ENCODE measurements around the gene SPCS1. TPM values are rescaled to one million over a fixed set of nuclear protein-coding genes. Genes with fewer than 3 reads are reported as not detected.
A peak's percentile ranks its signal among the peaks of the same experiment; 100 is the strongest.

The SPCS1 gene
- total RNA-seq, 4 donors from 2014 or later: 67.3 to 95.3 (median 88.7) TPM

- TF ChIP-seq POLR2AphosphoS5 (IDR thresholded peaks at IDR 0.05) (no peak), CTCF (IDR thresholded peaks at IDR 0.05) (no peak), EP300 (IDR thresholded peaks at IDR 0.05) (no peak), POLR2A (IDR thresholded peaks at IDR 0.05; ENCODE audit: low read depth) (no peak)
- DNase-seq (ENCODE audit: extremely low spot score): no peak
- intact Hi-C loops (cut with DNase I): loop anchor here (10.0 kb wide), 1 partner anchor 207 kb away; no protein-coding TSS in a partner anchor
- Histone ChIP-seq H3K4me3 (no peak overlapping the region), H3K27ac (replicated peaks in 1 of 4) (peak overlapping the region; percentile 24 to 44 (median 27)), H3K4me1 (peaks cover 42 to 52% (median 49%) of the 10 kb centered on the region in 4 donors), H3K27me3 (no peaks in the 10 kb centered on the region), H3K9me3 (no peaks in the 10 kb centered on the region), H3K36me3 (peaks cover 23 to 43% (median 37%) of the 10 kb centered on the region in 4 donors)
- 82% methylated on average over 3 of the region's 3 CpGs for WGBS
Observed at GRCh38 chr3:52681596-52681995, 24.3 kb upstream of the SPCS1 start.

DNA sequence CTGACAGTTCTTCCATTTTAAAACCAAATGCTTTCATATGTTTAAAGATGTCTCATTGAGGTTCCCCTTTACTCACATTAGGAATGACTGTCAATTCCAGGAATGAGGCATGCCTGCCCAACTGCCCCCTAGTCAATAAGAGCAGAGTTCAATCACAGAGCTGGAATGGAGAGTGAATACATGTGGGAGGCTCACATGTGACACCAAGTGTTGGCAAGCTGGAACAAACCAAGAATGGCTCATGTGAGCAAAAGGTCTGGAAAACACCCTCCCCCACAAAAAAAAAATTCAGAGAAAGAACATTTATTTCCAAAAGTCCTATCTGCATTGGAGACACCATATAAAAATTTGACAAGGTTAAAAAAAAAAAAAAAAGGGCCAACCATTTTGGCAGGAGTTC is 23.9 kb upstream of the SPCS1 start:
- no peak for DNase-seq (ENCODE audit: extremely low spot score)
- no peaks in the 10 kb centered on the region for H3K27me3 ChIP-seq
- no peak overlapping the region for H3K4me3 ChIP-seq
- H3K36me3 ChIP-seq: peaks cover 18 to 39% (median 33%) of the 10 kb centered on the region in 4 donors
- no peaks in the 10 kb centered on the region for H3K9me3 ChIP-seq
- peaks cover 47 to 56% (median 53%) of the 10 kb centered on the region in 4 donors for H3K4me1 ChIP-seq
- peak overlapping the region; percentile 24 to 44 (median 27) for H3K27ac ChIP-seq (replicated peaks in 1 of 4)
- intact Hi-C loops (cut with DNase I): loop anchor here (10.0 kb wide), 1 partner anchor 207 kb away; no protein-coding TSS in a partner anchor
- TF ChIP-seq POLR2A (IDR thresholded peaks at IDR 0.05; ENCODE audit: low read depth) (no peak), CTCF (IDR thresholded peaks at IDR 0.05) (no peak), POLR2AphosphoS5 (IDR thresholded peaks at IDR 0.05) (peak in 1 of 2 donors; percentile 13)

GRCh38 chr3:52683611-52684010 is 22.3 kb upstream of the SPCS1 start:
- peaks cover 15 to 38% (median 31%) of the 10 kb centered on the region in 4 donors for H3K36me3 ChIP-seq
- intact Hi-C loops (cut with DNase I): loop anchor here (10.0 kb wide), 1 partner anchor 209 kb away; no protein-coding TSS in a partner anchor
- H3K4me3 ChIP-seq: no peak overlapping the region
- no peaks in the 10 kb centered on the region for H3K27me3 ChIP-seq
- peaks cover 47 to 62% (median 59%) of the 10 kb centered on the region in 4 donors for H3K4me1 ChIP-seq
- H3K9me3 ChIP-seq: no peaks in the 10 kb centered on the region
- no peak for DNase-seq (ENCODE audit: extremely low spot score)
- TF ChIP-seq CTCF (IDR thresholded peaks at IDR 0.05) (no peak), EP300 (IDR thresholded peaks at IDR 0.05) (no peak), POLR2A (IDR thresholded peaks at IDR 0.05; ENCODE audit: low read depth) (no peak), POLR2AphosphoS5 (IDR thresholded peaks at IDR 0.05) (no peak)
- peak overlapping the region in 2 of 4 donors; percentile 16 to 27 for H3K27ac ChIP-seq (replicated peaks in 1 of 4)
- WGBS: 85% methylated on average over 6 of the region's 6 CpGs

DNA sequence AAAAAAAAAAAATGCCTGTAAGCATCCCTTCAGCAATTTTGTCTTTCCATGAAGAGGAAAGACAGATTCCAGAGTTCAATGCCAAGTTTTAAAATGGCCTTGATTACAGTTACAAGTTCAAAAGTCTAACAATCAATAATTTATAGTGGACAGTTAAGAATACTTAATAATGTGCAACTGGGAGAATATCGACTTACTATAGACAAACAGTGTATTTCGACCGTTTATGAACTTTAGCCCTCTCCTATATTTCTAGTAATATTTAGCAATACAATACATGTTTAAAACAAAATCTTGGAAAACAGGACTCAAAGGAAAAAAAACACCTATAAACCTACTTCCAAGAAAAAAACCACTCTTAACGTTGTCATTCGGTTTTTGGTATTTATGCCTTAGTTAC is 21.7 kb upstream of the SPCS1 start:
- Histone ChIP-seq H3K4me1 (peaks cover 42 to 62% (median 57%) of the 10 kb centered on the region in 4 donors), H3K27ac (replicated peaks in 1 of 4) (peak overlapping the region in 3 of 4 donors; percentile 92 to 97 (median 94)), H3K4me3 (no peak overlapping the region), H3K27me3 (no peaks in the 10 kb centered on the region), H3K9me3 (no peaks in the 10 kb centered on the region), H3K36me3 (peaks cover 18 to 38% (median 31%) of the 10 kb centered on the region in 4 donors)
- TF ChIP-seq POLR2AphosphoS5 (IDR thresholded peaks at IDR 0.05) (no peak), EP300 (IDR thresholded peaks at IDR 0.05) (no peak), POLR2A (IDR thresholded peaks at IDR 0.05; ENCODE audit: low read depth) (no peak), CTCF (IDR thresholded peaks at IDR 0.05) (no peak)
- no peak for DNase-seq (ENCODE audit: extremely low spot score)
- WGBS: 56% methylated on average over 5 of the region's 5 CpGs
- intact Hi-C loops (cut with DNase I): loop anchor here (10.0 kb wide), 1 partner anchor 209 kb away; no protein-coding TSS in a partner anchor

Data from esophagus muscularis mucosa (tissue), 4 donors.